ENCODE measurements around the gene HCN1. TPM values are rescaled to one million over a fixed set of nuclear protein-coding genes. Genes with fewer than 3 reads are reported as not detected.

The HCN1 gene
- total and polyA plus RNA-seq, 2 of the 4 experiments (the other 2 are of a cell fraction): not detected

DNA sequence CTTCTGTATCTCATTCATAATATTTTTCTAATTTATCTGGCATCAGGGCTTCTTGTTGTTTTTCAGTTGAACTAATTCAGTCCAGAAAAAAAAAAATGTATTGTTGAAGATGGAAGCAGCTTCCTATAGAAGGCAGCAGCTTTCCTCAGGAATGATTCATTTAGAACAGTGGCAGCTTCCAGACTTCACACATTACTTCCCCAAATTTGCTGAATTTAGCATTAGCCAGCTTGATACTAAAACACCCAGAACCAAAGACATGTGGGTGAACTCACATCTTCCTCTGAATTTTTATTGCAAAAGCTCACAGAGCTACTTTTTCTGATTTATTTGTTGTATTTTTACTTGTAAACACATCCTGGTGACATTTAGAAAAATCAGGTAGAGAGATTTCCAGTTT is 53.8 kb downstream of the HCN1 start:
- no peak overlapping the region for H3K4me3 ChIP-seq (ENCODE audit: insufficient read depth, low read depth, low read length)
- TF ChIP-seq FOS (IDR thresholded peaks at IDR 0.05; ENCODE audit: low read depth, low read length) (no peak), MXI1 (IDR thresholded peaks at IDR 0.05; ENCODE audit: borderline replicate concordance, low read depth, low read length) (no peak), SMC3 (IDR thresholded peaks at IDR 0.05; ENCODE audit: low read depth, low read length) (no peak), MAZ (IDR thresholded peaks at IDR 0.05; ENCODE audit: borderline replicate concordance, low read depth, low read length) (no peak), POLR2A (IDR thresholded peaks at IDR 0.05; ENCODE audit: low read depth, low read length) (no peak), NFE2L2 (IDR thresholded peaks at IDR 0.05; ENCODE audit: low read depth, low read length) (no peak), CEBPB (IDR thresholded peaks at IDR 0.05; ENCODE audit: low read depth, low read length) (no peak), RCOR1 (IDR thresholded peaks at IDR 0.05; ENCODE audit: insufficient replicate concordance, low read length) (no peak), MAFK (IDR thresholded peaks at IDR 0.05; ENCODE audit: low read depth, low read length) (no peak), RAD21 (IDR thresholded peaks at IDR 0.05; ENCODE audit: low read length) (no peak), RFX5 (IDR thresholded peaks at IDR 0.05; ENCODE audit: low read depth, low read length) (no peak), CHD1 (IDR thresholded peaks at IDR 0.05; ENCODE audit: low read depth, low read length) (no peak), BHLHE40 (IDR thresholded peaks at IDR 0.05; ENCODE audit: low read depth, low read length) (no peak)
- TF ChIP-seq, protein P1, sequence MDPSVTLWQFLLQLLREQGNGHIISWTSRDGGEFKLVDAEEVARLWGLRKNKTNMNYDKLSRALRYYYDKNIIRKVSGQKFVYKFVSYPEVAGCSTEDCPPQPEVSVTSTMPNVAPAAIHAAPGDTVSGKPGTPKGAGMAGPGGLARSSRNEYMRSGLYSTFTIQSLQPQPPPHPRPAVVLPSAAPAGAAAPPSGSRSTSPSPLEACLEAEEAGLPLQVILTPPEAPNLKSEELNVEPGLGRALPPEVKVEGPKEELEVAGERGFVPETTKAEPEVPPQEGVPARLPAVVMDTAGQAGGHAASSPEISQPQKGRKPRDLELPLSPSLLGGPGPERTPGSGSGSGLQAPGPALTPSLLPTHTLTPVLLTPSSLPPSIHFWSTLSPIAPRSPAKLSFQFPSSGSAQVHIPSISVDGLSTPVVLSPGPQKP (IDR thresholded peaks at IDR 0.05; ENCODE audit: borderline replicate concordance, low read depth, low read length): no peak
- TF ChIP-seq, protein P2, sequence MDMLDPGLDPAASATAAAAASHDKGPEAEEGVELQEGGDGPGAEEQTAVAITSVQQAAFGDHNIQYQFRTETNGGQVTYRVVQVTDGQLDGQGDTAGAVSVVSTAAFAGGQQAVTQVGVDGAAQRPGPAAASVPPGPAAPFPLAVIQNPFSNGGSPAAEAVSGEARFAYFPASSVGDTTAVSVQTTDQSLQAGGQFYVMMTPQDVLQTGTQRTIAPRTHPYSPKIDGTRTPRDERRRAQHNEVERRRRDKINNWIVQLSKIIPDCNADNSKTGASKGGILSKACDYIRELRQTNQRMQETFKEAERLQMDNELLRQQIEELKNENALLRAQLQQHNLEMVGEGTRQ (IDR thresholded peaks at IDR 0.05; ENCODE audit: low read depth, low read length): no peak
- TF ChIP-seq, protein P3, sequence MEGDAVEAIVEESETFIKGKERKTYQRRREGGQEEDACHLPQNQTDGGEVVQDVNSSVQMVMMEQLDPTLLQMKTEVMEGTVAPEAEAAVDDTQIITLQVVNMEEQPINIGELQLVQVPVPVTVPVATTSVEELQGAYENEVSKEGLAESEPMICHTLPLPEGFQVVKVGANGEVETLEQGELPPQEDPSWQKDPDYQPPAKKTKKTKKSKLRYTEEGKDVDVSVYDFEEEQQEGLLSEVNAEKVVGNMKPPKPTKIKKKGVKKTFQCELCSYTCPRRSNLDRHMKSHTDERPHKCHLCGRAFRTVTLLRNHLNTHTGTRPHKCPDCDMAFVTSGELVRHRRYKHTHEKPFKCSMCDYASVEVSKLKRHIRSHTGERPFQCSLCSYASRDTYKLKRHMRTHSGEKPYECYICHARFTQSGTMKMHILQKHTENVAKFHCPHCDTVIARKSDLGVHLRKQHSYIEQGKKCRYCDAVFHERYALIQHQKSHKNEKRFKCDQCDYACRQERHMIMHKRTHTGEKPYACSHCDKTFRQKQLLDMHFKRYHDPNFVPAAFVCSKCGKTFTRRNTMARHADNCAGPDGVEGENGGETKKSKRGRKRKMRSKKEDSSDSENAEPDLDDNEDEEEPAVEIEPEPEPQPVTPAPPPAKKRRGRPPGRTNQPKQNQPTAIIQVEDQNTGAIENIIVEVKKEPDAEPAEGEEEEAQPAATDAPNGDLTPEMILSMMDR (conservative IDR thresholded peaks at IDR 0.05; ENCODE audit: low read depth, low read length): no peak

More for the DNA sequence above, 53.8 kb downstream of the HCN1 start:
- H3K36me3 ChIP-seq (ENCODE audit: control insufficient read depth, insufficient read depth, low read length): no peaks in the 10 kb centered on the region
- H4K91ac ChIP-seq (ENCODE audit: insufficient read depth, low read depth, low read length): no peak overlapping the region
- ATAC-seq (ENCODE audit: low read depth) (no peak), DNase-seq (no peak)
- CTCF ChIA-PET: no interaction called here
- dilution Hi-C loops (cut with HindIII; ENCODE audit: low sequenced_read_pairs, unreplicated experiment): no loop called here
- H3K27me3 ChIP-seq (ENCODE audit: control insufficient read depth, insufficient read depth, low read length): no peaks in the 10 kb centered on the region
- H2AFZ ChIP-seq (replicated peaks; ENCODE audit: low read length, poor library complexity): no peak overlapping the region
- no peak overlapping the region for H2AK9ac ChIP-seq (replicated peaks; ENCODE audit: low read depth, low read length, poor library complexity)
- H2AK5ac ChIP-seq (ENCODE audit: low read depth, low read length): no peak overlapping the region
- H3K27ac ChIP-seq (ENCODE audit: insufficient read depth, low read length): no peak overlapping the region
- no peaks in the 10 kb centered on the region for H3K9me1 ChIP-seq (ENCODE audit: insufficient read depth, low read length)
- H3K4ac ChIP-seq (ENCODE audit: low read depth, low read length): no peak overlapping the region
- H3K14ac ChIP-seq (replicated peaks; ENCODE audit: low read depth, low read length): no peak overlapping the region
- H3K9ac ChIP-seq (ENCODE audit: low read depth, low read length): no peak overlapping the region
- no peak overlapping the region for H2BK20ac ChIP-seq (ENCODE audit: low read depth, low read length)
- BruUV-seq (replicated peaks): no TSS peak
- H4K8ac ChIP-seq (ENCODE audit: low read depth in 2 of 2, low read length in 2 of 2): no peak overlapping the region
- H3K23ac ChIP-seq (ENCODE audit: low read depth, low read length): no peak overlapping the region
- H2BK5ac ChIP-seq (ENCODE audit: low read depth, low read length, poor library complexity, severe bottlenecking): no peak overlapping the region
- POLR2A ChIA-PET (ENCODE audit: unreplicated experiment): no interaction called here
- H2BK15ac ChIP-seq (ENCODE audit: low read depth, low read length): no peak overlapping the region
- in situ Hi-C loops (cut with MboI; ENCODE audit: low sequenced_read_pairs): no loop called here
- no peak overlapping the region for H4K5ac ChIP-seq (ENCODE audit: low read depth, low read length)
- H3K79me1 ChIP-seq (ENCODE audit: low read depth in 1 of 2, low read length in 2 of 2): no peaks in the 10 kb centered on the region
- H2BK120ac ChIP-seq (ENCODE audit: low read depth, low read length): no peak overlapping the region
- H3K4me2 ChIP-seq (ENCODE audit: low read depth, low read length): no peak overlapping the region
- no peaks in the 10 kb centered on the region for H4K20me1 ChIP-seq (ENCODE audit: insufficient read depth, low read length)
- intact Hi-C loops (cut with micrococcal nuclease): no loop called here
- H3K56ac ChIP-seq (ENCODE audit: extremely low read depth, insufficient read depth, low read length): no peak overlapping the region
- H3K18ac ChIP-seq (ENCODE audit: low read depth, low read length): no peak overlapping the region
- H3K9me3 ChIP-seq (ENCODE audit: control insufficient read depth, insufficient read depth, low read length): no peaks in the 10 kb centered on the region
- H3K4me1 ChIP-seq (ENCODE audit: control insufficient read depth, insufficient read depth, low read length): no peaks in the 10 kb centered on the region

All from IMR-90 (cell line).